Stimulated activated CD4-positive, alpha-beta T cell treated with anti-CD3 and anti-CD28 coated beads, Interleukin-2, amount 100 ng/mL, for 48 hours (primary cell): Measurements from ENCODE around the gene CAMTA1.
A peak's percentile ranks its signal among the peaks of the same experiment; 100 is the strongest.

Source experiments
- DNase-seq, 2 donors: peaks; one replicate each; pipeline ENCODE4 v3.0.0-alpha.2; 2020

Gene CAMTA1

DNA sequence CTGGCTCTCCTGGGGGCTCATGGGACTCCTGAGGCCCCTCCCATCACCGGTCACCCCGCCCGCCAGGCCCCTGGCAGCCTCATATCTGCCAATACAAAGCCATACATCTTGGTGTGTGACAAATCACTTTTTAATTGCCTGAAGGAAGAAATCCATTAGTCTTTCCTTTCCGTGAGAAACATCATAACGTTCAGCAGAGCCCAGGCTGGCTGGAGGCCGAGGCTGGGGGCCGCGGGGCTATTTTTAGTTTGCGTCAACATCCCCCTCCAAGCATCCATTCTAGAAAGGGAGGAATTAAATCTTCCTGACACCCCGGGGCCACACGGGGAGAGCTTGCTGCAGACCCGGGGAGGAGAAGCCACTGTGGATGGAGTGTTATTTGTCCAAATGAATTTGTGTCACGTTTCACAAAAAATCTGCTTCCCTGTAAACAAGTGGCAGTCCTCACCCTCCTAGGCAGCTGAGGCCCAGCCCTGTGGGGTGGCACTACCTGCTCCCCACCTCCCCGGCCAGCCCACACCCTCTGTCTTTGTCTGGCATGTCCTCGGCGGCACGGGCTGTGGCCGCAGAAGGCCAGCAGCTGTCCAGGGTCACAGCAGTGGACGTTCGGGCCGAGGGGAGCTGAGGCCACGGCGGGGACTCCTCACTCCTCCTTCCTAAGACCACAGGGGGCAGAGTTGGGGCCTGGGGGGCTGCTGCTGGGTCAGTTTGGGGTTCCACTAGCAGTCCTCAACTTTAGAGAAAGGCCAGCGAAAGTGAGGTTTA lies 749.0 kb downstream of the CAMTA1 start:
- DNase-seq = no peak

- DNase-seq = no peak
Observed at GRCh38 chr1:7535016-7535415, 749.8 kb downstream of the CAMTA1 start.

DNA sequence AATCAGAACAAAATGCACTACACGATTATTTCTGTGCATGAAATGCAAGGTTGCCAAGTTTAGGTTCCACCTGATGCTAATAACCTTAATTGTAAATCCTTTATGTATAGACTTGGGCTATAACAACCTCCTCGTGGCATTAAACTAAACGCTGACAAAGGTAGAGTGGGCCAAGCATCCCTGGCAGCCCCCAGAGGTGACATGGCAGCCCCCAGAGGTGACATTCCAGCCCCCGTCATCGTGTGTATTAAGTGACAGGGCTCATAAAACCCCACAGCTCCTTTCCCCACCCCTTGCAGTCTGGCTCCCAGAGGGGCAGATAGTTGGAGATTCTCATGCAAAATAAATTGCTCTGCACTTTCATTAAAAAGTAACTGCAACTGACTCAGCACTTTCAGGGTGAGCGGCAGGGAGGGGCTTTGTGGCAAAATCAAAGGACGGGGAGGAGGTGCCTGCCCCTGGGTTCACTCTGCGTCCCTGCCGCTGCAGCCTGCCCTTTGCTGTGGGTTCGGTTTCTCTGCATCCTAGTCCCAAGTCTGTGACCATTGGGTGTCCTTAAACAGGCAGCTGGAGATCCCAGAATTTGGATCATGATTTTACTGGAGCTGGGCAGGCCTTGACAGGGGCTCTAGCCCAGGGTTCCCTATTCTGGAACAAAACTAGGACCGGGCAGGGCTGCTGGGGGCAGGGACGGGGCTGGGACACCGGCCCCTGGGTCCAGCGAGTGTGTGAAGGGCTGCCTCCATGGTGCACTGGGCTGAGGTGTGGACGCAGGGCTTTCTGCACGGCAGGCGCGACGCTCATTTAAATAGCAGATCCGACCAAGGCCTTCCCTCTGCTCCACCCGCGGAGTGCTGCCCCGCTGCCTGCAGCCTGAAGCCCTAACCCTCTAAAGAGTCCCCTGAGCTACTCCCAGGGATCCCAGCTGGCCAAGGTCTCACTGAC lies 751.0 kb downstream of the CAMTA1 start:
- no peak for DNase-seq

GRCh38 chr1:7536891-7537591 lies 751.8 kb downstream of the CAMTA1 start:
- DNase-seq = no peak

GRCh38 chr1:7538033-7538432 lies 752.8 kb downstream of the CAMTA1 start:
- DNase-seq = no peak

GRCh38 chr1:7538849-7539768 lies 753.9 kb downstream of the CAMTA1 start:
- DNase-seq = no peak

DNA sequence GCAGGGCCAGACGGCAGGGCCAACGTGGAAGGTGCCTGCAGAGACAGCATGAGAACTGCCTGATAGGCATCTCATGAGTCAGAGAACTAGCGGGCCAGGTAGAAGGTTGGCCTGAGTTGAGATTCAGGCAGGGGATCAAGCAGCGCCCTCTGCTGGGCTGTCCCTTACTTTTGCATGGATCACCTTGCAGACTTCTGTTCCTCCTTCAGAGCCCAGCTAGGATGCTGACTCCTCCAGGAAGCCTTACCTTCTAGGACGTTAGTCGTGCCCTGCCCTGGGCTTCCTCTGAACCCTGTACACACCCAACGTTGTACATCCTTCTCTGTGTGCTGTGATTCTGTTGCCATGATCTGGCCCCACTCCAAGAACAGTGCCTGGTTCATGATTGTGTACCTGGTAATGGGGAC lies 754.5 kb downstream of the CAMTA1 start:
- DNase-seq = peak; percentile 28 to 41

- DNase-seq = no peak
Observed at GRCh38 chr1:7540816-7541215, 755.6 kb downstream of the CAMTA1 start.

- DNase-seq = no peak
Observed at GRCh38 chr1:7541629-7542028, 756.4 kb downstream of the CAMTA1 start.

- no peak for DNase-seq
Observed at GRCh38 chr1:7543718-7544090, 758.5 kb downstream of the CAMTA1 start.

- peak; percentile 34 to 42 for DNase-seq
Observed at GRCh38 chr1:7549277-7550161, 764.3 kb downstream of the CAMTA1 start.

GRCh38 chr1:7550261-7550865 lies 765.1 kb downstream of the CAMTA1 start:
- DNase-seq = no peak

DNA sequence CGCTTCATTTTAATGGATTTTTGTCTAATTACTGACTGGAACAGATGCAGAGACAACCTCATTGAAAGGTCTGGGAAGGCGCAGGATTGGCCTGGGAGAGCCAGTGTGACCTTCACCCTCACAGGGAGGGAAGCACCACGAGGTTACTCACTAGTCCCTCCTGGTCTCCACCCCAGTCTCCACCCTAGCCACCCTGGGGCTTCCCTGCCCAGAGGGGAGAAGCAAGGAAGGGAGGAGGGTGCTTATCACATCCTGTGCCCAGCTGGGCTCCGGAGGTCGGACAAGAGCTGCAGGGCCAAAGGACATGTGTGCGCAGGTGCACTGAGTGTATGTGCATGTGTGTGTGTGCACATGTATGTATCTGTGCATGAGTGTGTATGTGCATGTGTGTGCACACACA lies 765.7 kb downstream of the CAMTA1 start:
- DNase-seq = no peak

DNA sequence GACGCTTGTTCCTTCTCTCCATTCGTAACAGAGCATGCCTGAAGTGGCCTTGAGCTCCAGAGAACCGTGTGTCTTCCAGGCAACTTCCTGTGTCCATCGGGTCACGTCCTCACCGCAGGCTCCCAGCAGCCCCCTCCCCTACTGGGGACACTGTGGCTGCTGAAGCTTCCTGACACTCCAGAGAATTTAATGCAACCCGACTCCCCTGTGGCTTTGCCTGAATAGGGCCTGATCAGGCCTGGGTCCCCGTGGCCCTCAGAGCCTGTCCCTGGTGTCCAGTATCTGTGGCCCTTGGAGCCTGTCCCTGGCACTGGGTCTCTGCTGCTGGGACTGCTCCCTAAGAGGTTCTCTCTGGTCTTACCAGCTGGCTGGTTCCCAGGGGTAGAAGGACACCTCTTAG lies 766.2 kb downstream of the CAMTA1 start:
- DNase-seq = no peak

GRCh38 chr1:7552402-7552801 lies 767.1 kb downstream of the CAMTA1 start:
- no peak for DNase-seq

- DNase-seq = no peak
Observed at GRCh38 chr1:7553042-7553690, 767.9 kb downstream of the CAMTA1 start.

DNA sequence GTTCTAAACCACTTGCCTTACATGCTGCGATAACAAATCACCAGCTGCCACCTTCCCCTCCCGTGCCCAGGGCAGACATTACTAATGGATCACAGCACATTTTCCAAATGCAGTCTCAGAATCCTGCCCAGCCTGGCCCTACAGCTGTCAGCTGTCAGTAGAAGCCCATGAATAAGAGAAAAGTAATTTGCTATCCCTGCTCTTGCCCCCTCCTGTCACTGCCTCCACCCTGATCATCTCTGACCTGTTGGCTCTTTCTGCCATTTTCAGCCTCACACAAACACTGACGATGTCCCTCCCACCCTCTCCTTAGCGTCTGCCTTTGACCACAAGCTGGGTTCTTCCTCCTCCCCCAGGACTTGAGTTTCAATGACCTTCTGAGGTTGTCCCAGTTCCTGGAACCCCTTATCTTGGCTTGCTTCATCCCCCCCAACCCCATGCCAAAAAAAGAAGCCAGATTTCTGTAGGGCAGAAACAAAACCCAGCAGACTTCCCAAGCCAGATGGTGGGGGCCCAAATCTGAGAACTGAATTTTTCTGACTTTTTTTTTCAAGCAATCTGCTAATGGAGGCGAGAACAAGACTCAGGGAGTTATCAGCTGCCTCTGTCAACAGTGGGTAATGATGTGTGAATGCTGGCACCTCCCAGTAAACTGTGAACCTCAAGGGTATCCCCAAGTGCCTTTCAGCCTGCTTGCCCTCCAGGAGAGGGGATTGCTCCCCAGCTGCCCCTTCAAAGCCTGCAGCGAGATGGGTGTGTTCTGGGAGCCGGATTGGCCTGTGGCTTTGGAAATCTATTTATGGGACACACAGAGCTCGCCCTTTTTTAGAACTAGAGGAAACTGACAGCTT lies 769.4 kb downstream of the CAMTA1 start:
- DNase-seq = no peak

- DNase-seq = no peak
Observed at GRCh38 chr1:7555391-7556185, 770.3 kb downstream of the CAMTA1 start.
